ENCODE results near the gene ABHD4. TPM values are rescaled to one million over a fixed set of nuclear protein-coding genes. Genes with fewer than 3 reads are reported as not detected.
"Not testable (repeated sequence)": the region's sequence is repeated elsewhere in the genome, so short reads cannot be mapped to it uniquely, and the experiment has no call there.

The ABHD4 gene
- total RNA-seq, 1 experiment from 2014 or later = 34.2 TPM

- DNase-seq (ENCODE audit: low spot score) = peak; percentile 99
Observed at GRCh38 chr14:22589096-22589839, 8.8 kb upstream of the ABHD4 start, which contains the start of gene DAD1. DAD1 (minus strand) TSS chr14:22589224; CDS start chr14:22589157, 67 bp downstream.

- no peak for DNase-seq (ENCODE audit: low spot score)
Observed at GRCh38 chr14:22593189-22593588, 4.9 kb upstream of the ABHD4 start.

GRCh38 chr14:22593601-22594000, 4.5 kb upstream of the ABHD4 start:
- DNase-seq (ENCODE audit: low spot score) = no peak

GRCh38 chr14:22594156-22594716, 3.9 kb upstream of the ABHD4 start:
- DNase-seq (ENCODE audit: low spot score) = peak; percentile 41

DNA sequence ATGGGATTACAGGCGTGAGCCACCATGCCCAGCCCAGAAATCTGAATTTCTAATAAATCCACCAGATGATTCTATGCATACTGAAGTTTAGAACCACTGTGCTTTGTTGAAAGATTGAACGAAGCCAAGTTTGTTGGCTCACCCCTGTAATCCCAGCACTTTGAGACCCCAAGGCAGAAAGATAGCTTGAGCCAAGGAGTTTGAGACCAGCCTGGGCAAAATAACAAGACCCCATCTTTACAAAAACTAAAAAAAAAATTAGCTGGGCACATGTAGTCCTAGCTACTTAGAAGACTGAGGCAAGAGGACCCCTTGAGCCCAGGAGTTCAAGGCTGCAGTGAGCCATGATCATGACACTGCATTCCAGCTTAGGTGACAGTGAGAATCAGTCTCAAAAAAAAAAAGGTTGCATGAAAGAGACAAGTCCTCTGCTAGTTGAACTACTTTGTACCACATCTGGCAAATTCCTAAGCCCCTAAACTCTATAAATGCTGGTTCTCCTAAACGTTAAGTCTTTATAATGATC, 1.7 kb upstream of the ABHD4 start:
- no peak for DNase-seq (ENCODE audit: low spot score)

DNA sequence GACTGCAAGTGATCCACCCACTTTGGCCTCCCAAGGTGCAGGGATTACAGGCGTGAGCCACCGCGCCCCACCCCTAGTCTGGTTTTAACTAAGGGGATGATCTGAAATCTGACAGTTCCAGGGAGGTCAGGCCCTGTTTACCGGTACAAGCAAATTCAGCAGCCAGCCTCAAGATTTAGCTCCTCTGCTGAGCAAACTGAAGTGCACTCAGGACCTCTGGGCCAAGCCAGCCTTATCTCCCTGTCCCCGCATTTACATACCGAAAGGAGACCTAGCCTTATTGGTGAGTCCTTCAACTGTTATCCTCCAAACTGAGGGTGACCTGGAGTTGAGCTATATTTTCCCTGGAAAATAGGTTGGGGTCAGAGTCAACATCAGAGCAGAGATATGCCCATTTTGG, 835 bp upstream of the ABHD4 start:
- DNase-seq (ENCODE audit: low spot score) = no peak

- no peak for DNase-seq (ENCODE audit: low spot score)
Observed at GRCh38 chr14:22597771-22598098, 365 bp upstream of the ABHD4 start.

DNA sequence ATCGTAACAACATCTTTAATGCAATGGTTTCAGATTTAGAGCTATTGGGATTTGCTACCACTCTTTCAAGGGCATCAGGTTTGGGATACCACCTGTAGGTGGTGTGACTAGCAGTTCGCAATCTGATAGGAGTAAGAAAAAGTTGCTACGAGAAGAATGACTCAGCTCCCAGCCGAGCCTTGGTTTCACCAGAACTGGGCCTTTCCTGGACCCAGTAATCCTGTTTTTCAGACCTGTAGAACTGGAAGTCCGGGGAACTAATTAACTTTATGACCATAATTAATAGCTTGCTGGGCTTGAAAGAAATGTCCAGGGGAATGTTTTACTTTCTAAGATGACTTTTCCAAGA, 770 bp downstream of the ABHD4 start:
- peak; percentile 70 for DNase-seq (ENCODE audit: low spot score)

DNA sequence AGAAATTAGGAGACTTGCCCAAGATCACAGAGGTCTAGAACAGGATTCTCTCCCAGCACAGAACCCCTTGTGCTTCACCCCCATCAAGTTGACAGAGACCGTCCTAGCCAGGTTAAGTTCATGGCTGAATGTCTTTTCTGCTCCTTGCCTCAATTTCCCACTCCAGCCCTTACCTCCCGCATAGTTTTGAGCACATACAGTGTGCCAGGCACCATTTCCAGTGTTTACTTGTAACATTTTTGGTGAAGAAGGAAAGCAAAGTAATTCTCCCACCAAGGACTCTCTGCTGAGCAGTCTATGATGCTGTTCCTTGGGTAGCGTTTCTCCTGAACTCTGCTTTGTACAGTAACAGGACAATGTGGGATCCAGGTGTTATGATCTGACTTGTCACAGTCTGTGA, 1.2 kb downstream of the ABHD4 start:
- no peak for DNase-seq (ENCODE audit: low spot score)

DNA sequence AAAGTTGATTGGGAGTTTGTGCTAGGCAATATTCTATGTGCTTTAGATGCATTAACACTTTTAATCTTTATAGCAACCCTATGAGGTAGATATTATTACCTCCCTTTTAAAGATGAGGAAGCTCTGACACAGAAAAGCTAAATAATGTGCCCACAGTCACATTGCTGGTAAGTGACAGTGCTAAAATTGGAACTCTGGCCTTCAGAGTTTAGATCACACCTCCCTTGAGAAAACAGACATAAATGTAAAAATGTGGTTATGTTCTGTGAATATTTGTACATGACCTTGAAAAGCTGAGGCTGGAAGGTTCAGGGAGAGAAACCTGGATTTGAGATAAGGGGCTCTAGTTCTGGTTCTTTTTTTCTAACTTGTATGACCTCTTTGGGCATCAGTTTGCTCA, 1.9 kb downstream of the ABHD4 start:
- DNase-seq (ENCODE audit: low spot score) = no peak

DNA sequence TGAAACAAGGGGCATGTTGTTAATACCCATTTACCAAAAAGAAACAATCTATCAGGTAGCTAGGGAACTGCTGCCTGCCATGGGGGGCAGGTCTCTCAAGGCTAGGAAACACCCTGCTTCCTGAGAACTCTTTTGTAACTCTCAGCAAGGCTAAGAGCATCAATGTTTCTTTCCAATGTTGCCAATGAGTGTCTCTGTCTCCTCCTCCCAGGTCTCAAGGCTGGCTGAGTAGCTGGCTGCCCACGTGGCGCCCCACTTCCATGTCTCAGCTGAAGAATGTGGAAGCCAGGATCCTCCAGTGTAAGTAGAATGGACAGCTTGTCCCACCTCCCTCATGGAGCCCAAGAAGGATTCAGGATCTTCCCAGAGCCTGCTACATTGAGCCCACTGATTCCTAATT, 3.4 kb downstream of the ABHD4 start:
- DNase-seq (ENCODE audit: low spot score) = no peak

DNA sequence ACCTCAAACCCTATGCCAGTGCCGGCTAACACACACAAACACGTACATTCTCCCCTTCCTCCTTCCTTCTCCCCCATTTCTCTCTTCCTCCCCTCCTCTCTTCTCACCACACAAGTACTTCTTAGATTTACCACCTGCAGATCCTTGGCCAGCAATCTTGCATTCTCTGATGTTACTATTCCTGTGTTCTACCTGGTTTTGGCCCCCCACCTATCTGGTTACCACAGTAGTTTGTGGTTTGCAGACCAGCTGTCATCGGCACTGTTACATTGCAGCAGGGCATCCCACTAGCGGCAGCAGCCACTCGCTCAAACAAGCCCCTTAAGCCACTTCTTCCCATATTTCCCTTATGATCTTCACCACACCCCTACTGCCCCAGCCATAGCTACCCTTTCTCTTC, 3.9 kb downstream of the ABHD4 start:
- DNase-seq (ENCODE audit: low spot score) = no peak

DNA sequence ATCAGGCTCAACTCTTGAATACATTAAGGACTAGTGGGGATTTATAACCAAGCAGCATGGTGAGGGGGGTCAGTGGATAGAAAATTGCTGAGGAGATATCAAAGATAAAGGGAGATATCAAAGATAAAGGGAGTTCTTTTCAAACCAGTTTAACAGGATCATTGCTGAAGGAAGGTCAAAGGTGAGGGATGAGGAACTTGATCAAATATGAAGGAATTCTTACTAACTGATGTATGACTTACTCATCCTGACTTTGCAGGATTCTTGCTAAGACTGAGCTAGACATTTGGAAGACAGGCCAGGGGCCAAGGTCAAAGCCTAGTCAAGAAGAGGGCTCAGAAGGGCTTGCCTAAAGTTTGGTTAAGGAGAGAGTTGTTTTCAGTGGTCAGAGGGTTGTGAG, 4.8 kb downstream of the ABHD4 start:
- DNase-seq (ENCODE audit: low spot score) = no peak

DNA sequence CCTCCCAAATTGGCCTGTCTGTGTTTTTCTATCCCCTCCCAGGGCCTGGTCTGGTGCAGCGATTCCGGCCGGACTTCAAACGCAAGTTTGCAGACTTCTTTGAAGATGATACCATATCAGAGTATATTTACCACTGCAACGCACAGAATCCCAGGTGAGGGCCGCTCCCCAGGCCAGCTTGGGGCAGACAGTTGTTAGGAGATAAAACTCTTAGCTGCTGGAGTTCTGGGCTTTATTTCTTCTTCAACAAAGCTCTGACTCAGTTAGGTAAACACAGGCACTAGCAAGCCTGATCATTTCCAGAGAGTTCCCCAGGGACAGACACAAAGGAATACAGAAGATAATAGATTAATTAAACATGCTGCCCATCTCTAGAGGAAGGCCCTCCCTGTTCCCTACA, 8.3 kb downstream of the ABHD4 start:
- no peak for DNase-seq (ENCODE audit: low spot score)

DNA sequence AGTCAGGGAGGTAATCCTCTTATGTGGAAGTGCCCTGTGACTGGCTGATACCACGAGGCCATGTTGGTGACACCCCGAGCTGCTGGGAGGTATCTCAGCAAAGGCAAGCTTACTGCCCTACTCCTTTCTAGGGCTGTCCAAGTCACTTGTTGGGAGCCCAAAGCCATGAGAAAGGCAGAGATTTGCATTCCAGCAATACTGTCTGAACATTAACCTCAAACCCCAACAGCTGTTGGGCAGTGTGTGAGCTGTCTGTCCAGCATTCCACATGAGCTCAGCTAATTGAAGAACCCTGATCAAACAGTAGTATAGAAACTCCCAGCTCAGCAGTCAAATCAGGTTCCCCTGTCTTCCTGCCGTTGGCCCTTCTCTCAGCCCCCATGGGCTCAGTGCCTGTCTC, 9.2 kb downstream of the ABHD4 start:
- DNase-seq (ENCODE audit: low spot score) = no peak

DNA sequence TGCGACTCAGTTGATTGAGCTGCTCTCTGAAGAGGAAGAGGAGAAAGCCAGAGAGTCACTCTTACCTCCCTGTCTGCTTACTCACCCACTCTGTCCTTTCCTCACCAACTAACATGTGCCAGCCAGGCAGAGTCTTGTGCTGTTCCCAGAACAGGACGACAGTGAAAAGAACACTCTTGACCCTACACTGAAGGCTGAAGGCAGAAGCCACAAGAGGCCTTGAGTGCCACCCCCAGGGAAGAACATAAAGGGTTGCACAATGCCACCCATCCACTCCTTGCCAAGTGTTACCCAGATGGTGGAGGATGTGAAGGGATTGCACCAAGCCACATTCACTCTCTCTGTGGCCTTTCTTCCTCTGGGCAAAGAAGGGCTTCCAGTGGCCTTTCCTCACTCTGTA, 12.8 kb downstream of the ABHD4 start:
- no peak for DNase-seq (ENCODE audit: low spot score)

DNA sequence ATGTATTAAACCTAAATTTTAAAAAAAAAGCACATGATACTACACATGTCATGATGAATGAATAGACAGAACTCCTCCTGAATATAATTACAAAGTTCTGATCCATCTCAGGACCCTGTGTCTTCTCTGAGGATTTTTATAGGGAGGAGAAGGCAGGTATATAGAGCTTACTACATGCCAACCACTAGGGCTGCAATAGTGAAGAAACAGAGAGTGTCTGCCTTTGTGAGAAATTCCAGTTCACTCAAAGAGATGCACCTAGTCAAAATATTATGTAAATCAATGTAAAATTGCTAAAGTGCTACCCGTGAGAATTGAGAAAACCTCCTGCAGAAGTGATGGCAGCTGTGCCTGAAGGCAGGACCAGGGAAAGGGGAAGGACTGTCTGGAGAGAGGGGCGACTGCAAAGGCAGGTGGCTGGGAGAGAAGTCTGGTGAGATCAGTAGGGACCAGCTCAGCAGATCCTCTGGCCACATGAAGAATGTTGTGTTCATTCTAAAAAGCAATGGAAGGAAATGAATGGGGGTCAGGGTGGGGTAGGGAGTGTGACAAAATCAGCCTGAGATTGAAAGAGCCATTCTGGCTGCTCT, 15.1 kb downstream of the ABHD4 start:
- no peak for DNase-seq (ENCODE audit: low spot score)

- DNase-seq (ENCODE audit: low spot score) = no peak
Observed at GRCh38 chr14:22613736-22614239, 15.7 kb downstream of the ABHD4 start.

- peak; percentile 96 for DNase-seq (ENCODE audit: low spot score)
Observed at GRCh38 chr14:22614240-22614799, 16.2 kb downstream of the ABHD4 start.

DNA sequence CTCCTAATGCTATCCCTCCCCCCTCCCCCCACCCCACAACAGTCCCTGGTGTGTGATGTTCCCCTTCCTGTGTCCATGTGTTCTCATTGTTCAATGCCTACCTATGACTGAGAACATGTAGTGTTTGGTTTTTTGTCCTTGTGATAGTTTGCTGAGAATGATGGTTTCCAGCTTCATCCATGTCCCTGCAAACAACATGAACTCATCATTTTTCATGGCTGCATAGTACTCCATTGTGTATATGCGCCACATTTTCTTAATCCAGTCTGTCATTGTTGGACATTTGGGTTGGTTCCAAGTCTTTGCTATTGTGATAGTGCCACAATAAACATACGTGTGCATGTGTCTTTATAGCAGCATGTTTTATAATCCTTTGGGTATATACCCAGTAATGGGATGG, 17.7 kb downstream of the ABHD4 start:
- DNase-seq (ENCODE audit: low spot score) = not testable (repeated sequence)

DNA sequence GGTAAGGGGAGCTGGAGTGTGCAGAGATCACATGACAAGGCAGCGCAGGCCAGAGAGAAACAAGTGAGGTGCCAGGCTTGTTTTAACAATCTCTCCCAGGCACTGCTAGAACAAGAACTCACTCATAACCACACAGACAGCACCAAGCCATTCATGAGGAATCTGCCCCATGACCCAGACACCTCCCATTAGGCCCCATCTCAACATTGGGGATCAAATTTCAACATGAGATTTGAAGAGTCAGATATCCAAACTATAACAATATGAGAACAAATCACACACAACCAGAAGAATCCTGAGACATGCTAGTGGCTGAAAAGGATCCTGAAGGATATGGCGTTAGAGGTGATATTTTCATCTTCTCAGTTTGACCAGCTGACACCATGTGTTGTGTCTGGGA, 24.2 kb downstream of the ABHD4 start:
- no peak for DNase-seq (ENCODE audit: low spot score)

DNA sequence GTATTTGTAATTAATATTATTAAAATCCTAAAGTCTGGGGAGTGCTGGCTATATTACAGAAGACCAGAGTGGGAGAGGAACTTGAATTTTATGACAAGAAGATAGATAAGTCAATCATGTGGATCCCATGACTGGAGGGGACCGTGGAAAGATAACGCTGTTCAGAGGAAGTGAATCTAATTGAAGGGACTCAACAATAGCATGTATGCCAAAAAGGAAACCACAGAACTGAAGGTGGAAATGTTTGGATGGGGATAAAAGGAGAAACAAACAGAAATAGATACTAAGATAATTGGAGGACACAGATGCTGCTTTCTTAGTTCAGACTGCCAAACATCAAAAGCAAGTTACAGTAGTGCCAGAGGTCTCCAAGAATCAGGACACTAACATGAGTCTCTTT, 24.9 kb downstream of the ABHD4 start:
- DNase-seq (ENCODE audit: low spot score) = no peak

DNA sequence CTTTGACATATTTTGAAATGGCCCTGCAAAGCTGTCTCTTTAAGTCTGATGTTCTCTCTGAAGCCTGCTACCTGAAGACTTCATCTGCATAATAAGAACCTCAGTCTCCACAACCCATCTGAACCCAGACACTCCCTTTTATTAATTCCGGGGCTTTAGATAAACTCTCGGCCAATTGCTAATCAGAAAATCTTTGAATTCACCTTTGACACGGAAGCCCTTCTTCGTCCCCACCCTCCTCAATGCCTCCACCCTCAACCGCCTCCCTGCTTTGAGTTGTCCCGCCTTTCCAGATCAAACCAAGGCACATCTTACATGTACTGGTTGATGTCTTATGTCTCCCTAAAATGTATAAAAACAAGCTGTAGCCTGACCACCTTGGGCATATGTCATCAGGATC, 28.5 kb downstream of the ABHD4 start:
- DNase-seq (ENCODE audit: low spot score) = no peak

All from H4 (cell line).